ENCODE data around the gene VAMP5.
A peak's percentile ranks its signal among the peaks of the same experiment; 100 is the strongest.
"Not testable (repeated sequence)": the region's sequence is repeated elsewhere in the genome, so short reads cannot be mapped to it uniquely, and the experiment has no call there.

VAMP5 gene, protein sequence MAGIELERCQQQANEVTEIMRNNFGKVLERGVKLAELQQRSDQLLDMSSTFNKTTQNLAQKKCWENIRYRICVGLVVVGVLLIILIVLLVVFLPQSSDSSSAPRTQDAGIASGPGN

DNA sequence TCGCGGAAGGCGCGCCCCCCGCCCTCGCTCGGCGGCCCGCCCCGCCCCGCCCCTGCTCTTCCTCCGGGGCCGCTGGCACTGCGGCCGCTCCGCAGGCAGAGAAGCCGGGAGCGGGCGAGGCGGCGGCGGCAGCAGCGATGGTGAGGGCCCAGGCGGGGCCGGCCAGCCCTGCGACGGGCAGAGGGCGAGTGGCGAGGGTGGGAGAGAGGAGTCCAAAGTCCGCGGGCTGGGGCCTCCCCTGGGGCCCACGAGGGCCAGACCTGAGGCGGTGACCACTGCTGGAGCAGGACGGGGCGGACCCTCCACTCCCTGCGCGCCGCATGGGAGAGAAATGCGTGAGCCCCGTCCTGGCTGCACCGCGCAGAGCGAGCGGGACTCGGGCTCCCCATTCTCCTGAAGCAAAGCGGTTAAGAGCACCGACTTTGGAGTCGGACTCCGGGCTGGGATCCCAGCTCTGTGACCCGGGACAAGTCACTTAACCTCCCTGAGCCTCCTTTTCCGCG, at the start of gene VAMP5:
VAMP5 (plus strand) TSS at position 78 of the 503 bp plus-strand sequence; CDS start at position 138, 60 bp downstream.
- DNase-seq, result no peak

DNA sequence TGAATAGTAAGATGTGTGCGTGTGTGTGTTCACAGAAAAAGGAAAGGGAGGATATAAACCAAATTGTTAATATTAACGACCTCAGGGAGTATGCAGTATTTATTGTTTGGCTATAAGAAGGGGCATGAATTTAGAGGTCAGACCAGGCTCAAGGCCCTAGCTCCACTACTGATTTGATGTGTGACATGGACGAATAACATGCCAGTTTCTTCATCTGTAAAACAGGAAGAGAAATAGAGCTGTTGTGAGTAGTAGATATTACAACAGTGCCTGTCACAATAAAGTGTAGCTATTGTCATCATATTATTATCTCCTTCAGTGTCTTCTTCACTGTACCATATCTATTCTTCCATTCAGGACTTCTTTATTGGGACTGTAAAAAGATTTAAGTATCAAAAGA, 49.4 kb upstream of the VAMP5 start:
- no peak for DNase-seq

DNA sequence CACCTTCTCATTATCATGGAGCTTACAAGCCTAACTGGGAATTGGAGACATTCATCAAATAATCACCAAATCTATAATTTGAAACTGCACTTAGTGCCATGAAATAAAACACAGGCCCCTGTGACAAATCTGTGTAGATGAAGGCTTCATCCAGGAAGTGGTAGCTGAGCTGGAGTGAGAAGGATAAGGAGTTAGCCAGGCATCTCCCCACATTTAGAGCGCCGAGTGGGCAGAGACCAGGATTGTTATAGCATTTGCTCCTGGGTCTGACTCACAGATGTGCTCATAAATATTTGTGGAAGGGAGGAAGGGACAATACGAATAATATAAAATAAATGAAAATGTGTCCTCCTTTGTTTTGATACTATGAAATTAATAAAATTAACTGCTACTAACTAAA, 47.8 kb upstream of the VAMP5 start:
- DNase-seq, result no peak

DNA sequence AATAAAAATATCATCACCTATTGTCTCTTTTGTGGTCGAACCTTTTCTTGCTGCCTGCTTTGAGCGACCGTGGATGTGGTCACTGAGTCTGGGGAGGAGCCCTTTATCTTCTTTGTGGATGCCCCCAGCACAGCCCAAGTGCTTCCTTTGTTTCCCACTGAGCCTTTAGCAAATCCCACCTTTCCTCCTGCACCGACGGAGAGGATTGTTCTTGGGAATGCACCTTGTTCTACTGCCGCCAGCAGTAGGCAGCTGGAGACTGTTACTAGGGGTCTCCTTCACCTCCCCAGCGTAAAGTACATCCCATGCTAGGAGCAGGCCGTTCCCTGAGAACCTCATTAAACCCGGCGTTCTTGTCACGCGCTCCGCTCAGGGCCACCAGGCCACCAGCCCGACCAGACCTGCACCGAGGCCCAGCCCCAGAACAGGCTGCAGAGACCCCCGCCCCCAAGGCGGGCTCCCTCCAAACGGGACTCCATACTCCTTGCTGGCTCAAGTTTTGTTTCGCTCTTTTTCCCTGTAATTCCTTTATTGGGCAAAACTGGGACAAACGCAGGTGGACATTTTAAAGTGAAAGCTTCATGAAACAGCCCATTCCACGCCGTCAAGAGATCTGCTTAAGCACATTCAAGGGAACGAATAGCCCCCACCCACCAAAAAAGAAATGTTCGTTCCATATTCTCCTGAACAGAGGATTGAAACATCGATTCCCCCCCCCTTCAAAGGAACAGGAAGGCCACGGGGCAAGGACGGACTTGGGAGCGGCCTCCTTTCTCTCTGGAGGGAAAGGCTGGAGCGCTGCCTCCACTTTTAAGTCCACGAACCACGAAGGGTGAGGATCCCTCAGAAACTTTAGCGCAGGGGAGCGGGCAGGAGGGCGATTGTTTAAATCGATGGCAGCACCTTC, 46.4 kb upstream of the VAMP5 start:
- peak; percentile 75 for DNase-seq

DNA sequence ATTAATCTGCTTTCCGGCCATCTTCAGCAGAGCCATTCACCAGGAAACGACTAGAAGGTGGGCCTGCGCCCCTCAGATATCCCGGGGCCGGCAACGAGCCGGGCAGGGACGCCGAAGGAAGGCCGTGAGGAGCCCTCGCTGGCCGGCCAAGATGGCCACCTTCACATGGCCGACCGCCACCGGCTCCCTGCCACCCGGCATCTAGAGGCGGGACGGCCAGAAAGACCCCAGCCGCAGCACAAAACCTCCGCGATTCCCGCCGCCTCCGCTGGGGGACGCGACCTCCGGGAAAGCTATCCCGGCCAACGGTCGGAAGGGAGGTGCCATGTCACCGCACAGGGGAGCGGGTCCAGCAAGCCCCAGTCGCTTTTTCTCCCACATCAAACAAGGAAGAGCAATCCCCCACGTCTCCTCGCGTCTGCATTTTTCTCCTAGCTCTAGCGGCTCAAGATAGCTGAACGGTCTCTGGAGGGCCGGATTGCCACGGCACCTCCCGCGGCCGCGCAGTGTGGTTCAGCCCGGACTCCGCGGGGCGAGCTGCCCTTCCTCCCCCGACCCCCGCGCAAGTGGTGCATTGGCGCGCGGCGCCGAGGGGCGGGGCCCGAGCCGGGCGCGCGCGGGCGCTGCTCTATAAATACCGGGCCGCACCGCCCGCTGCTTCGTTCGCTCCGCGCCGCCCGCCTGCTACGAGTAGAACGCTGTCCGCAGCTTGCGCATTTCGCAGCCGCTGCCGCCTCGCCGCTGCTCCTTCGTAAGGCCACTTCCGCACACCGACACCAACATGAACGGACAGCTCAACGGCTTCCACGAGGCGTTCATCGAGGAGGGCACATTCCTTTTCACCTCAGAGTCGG, 45.5 kb upstream of the VAMP5 start, which contains the start of gene MAT2A:
MAT2A (plus strand) TSS at position 662 of the 854 bp plus-strand sequence; CDS start at position 782, 120 bp downstream.
- DNase-seq, result peak; percentile 89

DNA sequence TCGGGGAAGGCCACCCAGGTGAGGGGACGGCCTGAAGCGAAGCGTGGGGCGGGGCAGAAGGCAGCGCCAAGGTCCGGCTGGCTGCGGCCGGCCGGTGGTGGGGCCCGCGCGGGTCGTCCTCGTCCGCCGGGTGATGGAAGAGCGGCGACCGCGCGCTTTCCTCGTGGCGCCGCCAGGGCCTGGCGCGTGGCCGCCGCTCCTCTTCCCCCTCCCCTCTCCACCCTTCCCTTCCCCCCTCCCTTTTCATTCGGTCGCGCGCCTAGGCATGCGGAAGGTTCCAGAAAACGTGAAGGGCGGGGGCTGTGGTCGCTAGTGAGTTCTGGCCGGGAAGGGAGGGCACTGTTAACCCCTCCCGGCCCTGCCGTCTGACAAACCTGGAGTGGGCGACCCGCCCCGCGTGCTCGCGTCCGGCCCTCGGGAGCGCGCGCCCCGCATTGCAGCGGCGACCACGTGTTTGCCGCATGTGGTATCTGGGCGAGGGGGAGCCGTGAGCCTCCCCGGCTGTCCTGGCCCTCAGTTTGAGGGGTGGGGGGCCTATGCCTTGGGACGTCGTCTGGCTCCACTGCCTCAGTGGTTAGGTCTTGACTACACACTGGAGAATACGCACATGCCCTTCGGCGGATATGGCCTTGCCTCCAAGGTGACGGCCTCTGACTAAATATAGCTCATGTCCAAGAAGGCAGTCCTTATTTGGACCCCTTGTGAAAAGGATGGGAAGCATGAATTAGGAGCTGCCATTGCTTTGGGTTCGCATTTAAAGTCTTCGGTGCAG, 44.7 kb upstream of the VAMP5 start:
- peak; percentile 80 for DNase-seq

DNA sequence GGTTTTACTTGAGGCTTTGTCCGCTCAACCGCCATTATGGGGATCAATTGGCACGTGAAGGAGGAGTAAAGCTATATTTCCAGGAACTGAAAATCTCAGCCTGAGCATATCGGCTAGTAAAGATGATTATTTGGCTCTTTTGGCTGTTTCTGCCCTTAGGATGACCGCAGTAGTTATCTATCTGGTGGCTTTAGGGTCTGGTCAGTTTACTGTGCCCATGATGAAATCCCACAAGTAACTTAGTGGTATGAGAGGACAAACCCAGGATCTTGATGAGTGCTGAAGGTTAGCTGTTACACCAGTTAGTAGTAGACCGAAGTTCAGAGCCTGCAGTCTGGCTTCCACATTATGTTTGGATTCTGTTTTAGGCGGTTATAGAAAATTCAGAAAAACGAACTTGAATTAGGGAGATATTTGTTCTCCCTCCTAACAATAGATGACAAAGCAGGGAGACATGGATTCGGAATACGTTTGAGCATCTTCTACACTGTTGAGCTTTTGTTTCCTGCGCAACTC, 44.0 kb upstream of the VAMP5 start:
- DNase-seq, result peak; percentile 56

DNA sequence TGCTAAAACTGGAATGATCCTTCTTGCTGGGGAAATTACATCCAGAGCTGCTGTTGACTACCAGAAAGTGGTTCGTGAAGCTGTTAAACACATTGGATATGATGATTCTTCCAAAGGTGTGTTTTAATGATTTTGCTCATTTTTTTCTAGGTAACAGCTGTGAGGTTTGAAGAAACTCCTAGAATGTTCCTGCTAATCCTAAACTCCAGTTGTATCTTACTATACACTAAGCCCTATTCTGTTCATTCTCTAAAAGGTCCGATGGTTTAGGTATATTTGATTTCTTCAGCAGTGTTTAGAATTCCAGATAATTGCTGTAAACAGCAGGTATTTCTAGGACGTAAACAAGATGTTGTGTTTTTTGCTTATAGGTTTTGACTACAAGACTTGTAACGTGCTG, 43.0 kb upstream of the VAMP5 start:
- DNase-seq, result no peak

DNA sequence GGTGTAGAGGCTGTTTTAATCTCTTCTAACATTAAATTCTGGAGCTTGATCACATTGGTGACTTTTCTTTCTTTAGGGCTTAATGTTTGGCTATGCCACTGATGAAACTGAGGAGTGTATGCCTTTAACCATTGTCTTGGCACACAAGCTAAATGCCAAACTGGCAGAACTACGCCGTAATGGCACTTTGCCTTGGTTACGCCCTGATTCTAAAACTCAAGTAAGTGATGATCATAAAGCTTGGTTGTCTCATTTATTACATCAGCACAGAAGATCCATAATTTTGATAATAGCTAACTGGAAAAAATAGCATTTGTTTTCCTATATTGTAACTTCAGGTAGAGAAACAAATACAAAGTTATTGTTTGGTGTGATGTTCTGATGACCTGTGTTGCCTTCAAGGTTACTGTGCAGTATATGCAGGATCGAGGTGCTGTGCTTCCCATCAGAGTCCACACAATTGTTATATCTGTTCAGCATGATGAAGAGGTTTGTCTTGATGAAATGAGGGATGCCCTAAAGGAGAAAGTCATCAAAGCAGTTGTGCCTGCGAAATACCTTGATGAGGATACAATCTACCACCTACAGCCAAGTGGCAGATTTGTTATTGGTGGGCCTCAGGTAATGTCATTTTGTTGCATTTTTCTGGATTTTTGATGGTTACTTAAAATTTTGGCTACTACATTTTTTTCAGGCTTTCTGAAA, 42.3 kb upstream of the VAMP5 start:
- DNase-seq, result peak; percentile 44

DNA sequence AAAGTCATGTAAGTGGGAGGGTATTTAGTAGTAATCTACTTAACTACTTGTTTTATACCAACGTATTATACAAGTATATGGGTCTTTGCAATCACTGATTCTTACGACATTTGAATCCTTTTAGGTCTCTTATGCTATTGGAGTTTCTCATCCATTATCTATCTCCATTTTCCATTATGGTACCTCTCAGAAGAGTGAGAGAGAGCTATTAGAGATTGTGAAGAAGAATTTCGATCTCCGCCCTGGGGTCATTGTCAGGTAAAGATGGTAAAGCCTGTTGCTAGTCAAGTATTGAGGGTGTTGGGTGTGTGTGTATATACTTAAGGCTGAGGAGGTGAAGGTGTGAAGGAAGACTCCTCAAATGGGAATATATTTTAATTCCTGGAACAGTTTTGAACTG, 41.5 kb upstream of the VAMP5 start:
- DNase-seq, result no peak

DNA sequence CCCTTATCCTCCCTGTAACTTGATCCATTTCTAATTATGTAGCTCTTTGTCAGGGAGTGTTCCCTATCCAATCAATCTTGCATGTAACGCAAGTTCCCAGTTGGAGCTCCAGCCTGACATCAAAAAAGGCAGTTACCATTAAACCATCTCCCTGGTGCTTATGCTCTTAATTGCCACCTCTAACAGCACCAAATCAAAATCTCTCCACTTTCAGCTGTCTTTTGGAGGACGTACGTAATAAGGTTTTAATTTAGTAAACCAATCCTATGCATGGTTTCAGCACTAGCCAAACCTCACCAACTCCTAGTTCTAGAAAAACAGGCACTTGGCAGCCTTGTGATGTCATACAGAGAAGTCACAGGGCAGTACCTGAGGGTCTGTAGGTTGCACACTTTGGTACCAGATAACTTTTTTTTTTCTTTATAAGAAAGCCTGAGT, 40.0 kb upstream of the VAMP5 start:
- DNase-seq, result not testable (repeated sequence)

DNA sequence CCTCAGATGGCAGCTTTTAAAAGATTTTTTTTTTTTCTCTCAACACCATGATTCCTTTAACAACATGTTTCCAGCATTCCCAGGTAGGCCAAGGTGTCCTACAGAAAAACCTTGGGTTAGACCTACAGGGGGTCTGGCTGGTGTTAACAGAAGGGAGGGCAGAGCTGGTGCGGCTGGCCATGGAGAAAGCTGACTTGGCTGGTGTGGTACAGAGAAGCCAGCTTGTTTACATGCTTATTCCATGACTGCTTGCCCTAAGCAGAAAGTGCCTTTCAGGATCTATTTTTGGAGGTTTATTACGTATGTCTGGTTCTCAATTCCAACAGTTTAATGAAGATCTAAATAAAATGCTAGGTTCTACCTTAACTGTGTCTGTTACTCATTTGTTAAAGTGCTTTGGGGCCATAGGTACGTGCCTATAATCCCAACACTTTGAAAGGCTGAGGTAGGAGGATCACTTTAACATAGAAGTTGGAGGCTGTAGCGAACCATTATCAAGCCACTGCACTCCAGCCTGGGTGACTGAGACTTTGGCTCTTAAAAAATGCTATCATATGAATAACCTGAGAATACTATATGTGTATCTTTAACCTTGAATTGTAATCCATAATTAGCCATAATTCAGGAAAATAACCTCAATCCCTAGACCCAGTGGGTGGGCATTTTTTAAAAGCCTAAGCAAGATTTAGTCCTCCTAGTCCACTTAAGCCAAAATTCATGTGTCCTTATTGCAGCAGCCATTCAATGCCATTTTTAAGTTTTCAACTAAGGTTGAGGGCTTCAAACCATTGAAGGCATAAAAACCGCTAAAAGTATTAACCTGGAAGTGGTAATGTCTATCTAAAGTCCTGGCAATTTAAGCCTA, 39.1 kb upstream of the VAMP5 start:
- peak; percentile 26 for DNase-seq

DNA sequence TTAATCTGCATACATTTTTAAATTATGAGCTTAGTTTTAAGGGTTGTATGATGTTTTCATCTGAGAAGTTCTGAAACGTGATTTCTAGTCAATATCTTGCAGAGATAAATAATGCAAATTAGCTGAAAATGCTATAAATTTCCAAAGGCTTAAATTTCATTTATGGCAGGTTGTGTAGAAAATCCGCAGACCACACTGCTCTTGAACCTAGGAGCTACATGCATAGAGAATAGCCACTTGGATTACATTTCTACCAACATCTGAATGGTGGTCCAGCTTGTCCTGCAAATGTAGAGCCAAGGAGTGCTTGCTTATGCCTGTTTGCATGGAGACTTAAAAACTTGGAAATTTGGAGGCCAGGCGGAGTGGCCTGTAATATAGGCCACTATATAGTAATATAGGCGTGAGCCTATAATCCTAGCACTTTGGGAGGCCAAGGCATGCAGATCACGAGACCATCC, 38.4 kb upstream of the VAMP5 start:
- DNase-seq, result peak; percentile 42

DNA sequence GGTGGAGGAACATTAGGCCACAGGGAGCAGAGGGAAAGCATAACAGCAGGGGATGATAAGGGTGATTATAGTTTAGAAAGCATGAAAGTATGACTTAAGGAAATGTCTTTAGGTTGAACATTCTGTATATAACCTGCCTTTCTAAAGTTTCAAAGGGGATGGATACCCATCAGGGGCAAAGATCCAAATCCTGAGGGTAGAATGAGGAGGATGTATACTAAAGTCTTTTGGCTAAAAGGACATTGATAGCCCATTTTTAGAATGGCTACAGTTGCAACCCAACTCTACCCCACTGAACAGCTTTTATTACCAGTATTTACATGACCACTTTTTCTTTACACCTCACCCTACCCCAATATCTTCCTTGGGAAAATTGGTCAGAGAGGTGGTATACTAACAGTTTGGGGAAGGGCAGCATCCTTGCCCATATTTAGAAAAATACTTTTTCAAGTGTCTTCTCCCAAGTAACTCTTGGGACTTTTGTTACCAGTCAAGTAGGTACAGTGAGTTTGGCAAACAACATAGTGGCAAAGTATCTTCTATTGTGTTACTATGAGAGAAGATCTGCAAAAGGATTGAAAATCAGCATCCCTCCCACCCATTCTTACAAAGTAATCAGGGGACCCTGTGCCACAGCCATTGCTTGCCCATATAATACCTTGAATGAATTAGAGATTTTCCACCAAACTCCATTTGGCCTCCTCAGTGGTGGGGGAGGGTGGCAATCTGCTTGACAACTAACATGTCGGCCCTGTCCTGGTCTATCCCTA, 37.0 kb upstream of the VAMP5 start:
- DNase-seq, result peak; percentile 36

DNA sequence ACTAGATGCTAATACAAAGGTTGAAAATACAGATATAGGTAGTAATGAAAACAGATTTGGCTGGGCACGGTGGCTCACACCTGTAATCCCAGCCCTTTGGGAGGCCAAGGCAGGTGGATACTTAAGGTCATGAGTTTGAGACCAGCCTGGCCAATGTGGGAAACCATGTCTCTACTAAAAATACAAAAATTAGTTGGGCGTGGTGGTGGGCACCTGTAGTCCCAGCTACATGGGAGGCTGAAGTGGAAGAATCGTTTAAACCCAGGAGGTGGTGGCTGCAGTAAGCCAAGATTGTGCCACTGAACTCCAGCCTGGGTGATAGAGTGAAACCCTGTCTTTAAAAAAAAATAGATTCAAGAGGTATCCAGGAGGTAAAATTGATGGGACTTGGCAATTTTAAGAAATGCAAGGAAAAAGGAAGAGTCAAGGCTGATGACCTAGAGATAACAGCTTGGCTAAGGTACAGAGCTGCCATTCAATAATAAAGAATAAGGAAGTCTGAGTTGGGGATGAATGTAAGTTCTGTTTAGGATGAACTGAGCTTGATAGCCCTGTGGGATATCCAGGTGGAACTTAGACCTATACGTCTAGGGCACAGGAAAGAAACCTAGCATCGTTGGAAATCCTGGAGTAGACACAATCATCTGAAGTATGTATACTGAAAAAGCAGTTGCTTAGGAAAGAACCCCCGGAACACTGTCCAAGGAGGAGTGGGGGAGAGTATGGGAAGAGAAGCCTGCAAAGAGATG, 36.2 kb upstream of the VAMP5 start:
- DNase-seq, result no peak

DNA sequence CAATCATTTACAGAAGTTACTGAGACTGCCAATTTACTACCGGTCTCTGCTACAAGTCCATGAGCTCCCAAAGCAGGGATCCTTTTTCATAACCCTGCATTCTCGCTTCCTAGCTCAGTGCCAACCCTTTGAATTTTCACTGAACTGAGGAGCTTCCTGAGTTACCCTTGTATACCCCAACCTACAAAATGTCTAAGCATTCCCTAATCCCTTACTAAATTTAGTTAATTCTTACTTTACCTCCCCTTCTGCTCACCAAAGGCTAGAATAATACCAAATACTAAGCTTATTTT, 35.7 kb upstream of the VAMP5 start:
- no peak for DNase-seq

DNA sequence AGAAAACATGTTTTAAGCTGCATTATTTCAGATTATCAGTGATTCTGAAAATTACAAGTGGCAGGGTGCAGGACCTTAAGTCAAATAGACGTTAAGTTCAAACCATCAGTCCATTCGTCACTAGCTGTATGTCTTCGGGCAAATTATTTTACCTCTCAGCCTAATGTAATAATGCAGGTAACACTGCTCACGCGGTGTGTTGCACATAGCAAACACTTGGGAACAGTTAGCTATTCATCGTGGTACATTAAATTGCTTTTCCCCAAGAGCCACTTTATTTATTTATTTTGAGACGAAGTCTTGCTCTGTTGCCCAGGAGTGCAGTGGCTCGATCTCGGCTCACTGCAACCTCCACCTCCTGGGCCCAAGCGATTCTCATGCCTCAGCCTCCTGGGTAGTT, 35.1 kb upstream of the VAMP5 start:
- no peak for DNase-seq

DNA sequence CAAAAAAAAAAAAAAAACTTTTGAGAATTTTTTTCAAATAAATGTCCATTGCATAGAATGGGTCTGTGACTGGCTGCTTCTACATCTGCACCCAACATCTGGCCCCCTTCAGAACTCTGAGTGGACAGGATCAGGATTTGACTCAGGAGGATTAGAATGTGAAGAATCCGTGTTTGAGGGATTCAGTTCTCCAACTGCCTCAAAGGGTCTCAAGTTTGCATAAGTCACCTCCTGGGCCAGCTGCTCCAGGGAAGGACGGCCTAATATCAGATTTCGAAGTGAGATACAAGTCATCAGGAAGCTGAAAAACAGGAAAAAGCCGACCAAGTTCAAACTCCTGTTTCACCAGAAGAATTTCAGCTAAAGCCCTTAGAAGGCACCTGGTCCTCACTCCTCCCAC, 34.4 kb upstream of the VAMP5 start:
- DNase-seq, result no peak

DNA sequence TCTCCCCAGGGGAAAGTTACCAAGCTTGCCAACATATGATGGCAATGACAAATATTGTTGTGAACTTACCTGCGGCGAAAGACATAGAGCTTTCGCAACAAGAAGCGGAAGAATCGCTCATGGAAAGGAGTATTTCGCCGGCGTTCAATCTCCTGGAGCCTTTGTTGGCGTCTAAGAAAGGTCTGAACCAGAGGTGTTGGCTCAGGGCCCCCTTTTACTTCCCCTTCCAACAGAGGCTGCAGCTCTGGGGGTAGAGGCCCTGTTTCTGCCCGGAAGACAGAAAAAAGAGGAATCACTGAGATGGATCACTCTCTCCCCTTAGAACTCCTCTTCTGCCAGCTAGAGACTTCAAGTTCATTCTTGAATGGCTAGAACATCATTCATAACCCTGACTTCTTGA, 33.7 kb upstream of the VAMP5 start:
- DNase-seq, result no peak

Data from hematopoietic multipotent progenitor cell treated with erythropoietin and hydrocortisone succinate and interleukin-3 and kit ligand, for 8 days (in vitro differentiated cells).